Stomach (tissue), 9 donors: ENCODE measurements around the gene EPHA6. TPM values are rescaled to one million over a fixed set of nuclear protein-coding genes. Genes with fewer than 3 reads are reported as not detected.

Experiments used
- DNase-seq, 2 donors: peaks; one replicate each; pipeline versions ENCODE4 v3.0.0 to v3.0.0-alpha.2; 2013 to 2019
- H3K27ac ChIP-seq, 5 donors: fragments of 200-600 bp in 4 of 5; sonication (generic) in 4 of 5; one replicate each; pipeline ENCODE4 v1.5.1; 2013 to 2019; ENCODE audit warnings: mild to moderate bottlenecking in 1 of 5, moderate library complexity in 1 of 5
- H3K27me3 ChIP-seq, 3 donors: fragments of 200-600 bp; sonication (generic); one replicate each; pipeline ENCODE4 v1.5.1; 2017 to 2019; ENCODE audit warnings: mixed run types in 1 of 3
- H3K36me3 ChIP-seq, 4 donors: fragments of 200-600 bp; sonication (generic); 1 replicate in 3 of 4; 2 replicates in 1 of 4; pipeline ENCODE4 v1.5.1; 2016 to 2019
- H3K4me1 ChIP-seq, 4 donors: fragments of 200-600 bp; sonication (generic); one replicate each; pipeline ENCODE4 v1.5.1; 2016 to 2019
- H3K4me3 ChIP-seq, 4 donors: fragments of 200-600 bp; sonication (generic) in 3 of 4; one replicate each; pipeline ENCODE4 v1.5.1; 2016 to 2019; ENCODE audit warnings: mild to moderate bottlenecking in 1 of 4
- H3K9me3 ChIP-seq, 4 donors: fragments of 200-600 bp; sonication (generic); one replicate each; pipeline ENCODE4 v1.5.1; 2016 to 2019
- CTCF ChIP-seq, 7 experiments: fragments of 450-650 bp in 4 of 7; fragments of 200-600 bp in 3 of 7; sonication (generic) in 3 of 7; IDR thresholded peaks; one replicate each; pipeline ENCODE4 v1.5.1; 2016 to 2019; ENCODE audit warnings: antibody characterized with exemption in 7 of 7, control low read depth in 2 of 7, mild to moderate bottlenecking in 1 of 7
- EP300 ChIP-seq: sonication (generic); formaldehyde crosslinking; IDR thresholded peaks from one replicate; pipeline ENCODE4 v1.6.1; 2017; ENCODE audit warnings: antibody characterized with exemption
- POLR2A ChIP-seq, 4 donors: fragments of 450-650 bp; IDR thresholded peaks; one replicate each; pipeline ENCODE4 v1.6.1; 2016; ENCODE audit warnings: antibody characterized with exemption in 4 of 4, control low read depth in 2 of 4, mild to moderate bottlenecking in 1 of 4, moderate library complexity in 1 of 4
- POLR2AphosphoS5 ChIP-seq, 3 donors: sonication (generic); formaldehyde crosslinking; IDR thresholded peaks; one replicate each; pipeline ENCODE4 v1.6.1; 2016; ENCODE audit warnings: antibody characterized with exemption in 3 of 3
- WGBS, 5 donors: extraction: QIAGEN DNeasy Blood & Tissue Kit in 3 of 5; methylation state at CpG; one replicate each; pipeline versions ENCODE4 v1.1.5 to v1.1.7; 2013 to 2018; 5-methylcytosine and 5-hydroxymethylcytosine counted together
- intact Hi-C: fragments of 100-400 bp; cut with DNase I; formaldehyde crosslinking; loops from one replicate; pipeline ENCODE4 v1.15.1; 2023; ENCODE audit warnings: low total_unique reads
- polyA plus RNA-seq, 3 donors: library from polyadenylated mRNA; stranded (reverse); fragments of 200-250 nt; gene quantifications; one replicate each; pipeline ENCODE4 v1.2.3, GENCODE V29; 2013
- total RNA-seq, 5 donors: library from RNA; depleted of rRNA; stranded (reverse); fragments of >200 nt; gene quantifications; one replicate each; pipeline versions ENCODE4 v1.1.0 to v1.2.3, GENCODE V29; 2014 to 2016
- donor health status: healthy with polysubstance abuse.
- donor health status: Bipolar disorder and iron deficiency.
- donor health status: healthy.

EPHA6 gene
- total and polyA plus RNA-seq, 8 donors, result 0.18 to 179 (median 14.7) TPM; not detected in 4

DNA sequence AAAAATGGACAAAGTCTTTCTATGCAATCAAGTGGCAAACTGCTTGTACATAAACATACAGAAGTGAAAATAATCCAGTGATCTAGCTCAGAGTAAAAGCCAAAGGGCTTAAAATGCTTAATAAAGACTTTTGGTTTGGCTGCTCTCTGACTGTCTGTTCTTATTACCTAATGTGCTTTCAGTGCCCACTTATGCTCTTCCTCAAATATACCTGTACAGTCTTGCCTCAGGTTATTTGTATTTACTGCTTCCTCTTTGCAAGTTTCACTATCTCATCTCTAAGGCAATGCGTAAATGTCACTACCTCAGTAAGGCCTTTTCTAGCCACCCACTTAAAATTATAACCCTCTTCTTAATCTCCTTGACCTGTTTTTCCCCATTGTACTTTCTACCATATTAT is 171.8 kb downstream of the EPHA6 start:
- H3K4me1 ChIP-seq, result peaks cover 0 to 1% (median 0%) of the 10 kb centered on the region in 4 donors
- no peaks in the 10 kb centered on the region for H3K27me3 ChIP-seq
- 61 to 90% (median 85%) methylated on average over 1 of the region's 1 CpG for WGBS, 5 donors
- no peak overlapping the region for H3K27ac ChIP-seq
- H3K36me3 ChIP-seq, result no peaks in the 10 kb centered on the region
- no peak overlapping the region for H3K4me3 ChIP-seq
- TF ChIP-seq POLR2A (IDR thresholded peaks at IDR 0.05), result no peak
- no peak for TF ChIP-seq EP300
- TF ChIP-seq POLR2AphosphoS5 (IDR thresholded peaks at IDR 0.05), result no peak
- no peak for TF ChIP-seq CTCF (IDR thresholded peaks at IDR 0.05)
- intact Hi-C loops, result no loop called here
- DNase-seq, result no peak
- peaks cover 0 to 14% (median 7%) of the 10 kb centered on the region in 4 donors for H3K9me3 ChIP-seq

GRCh38 chr3:96991231-96991630 is 176.8 kb downstream of the EPHA6 start:
- no peak overlapping the region for H3K27ac ChIP-seq
- peaks cover 0 to 13% (median 0%) of the 10 kb centered on the region in 4 donors for H3K4me1 ChIP-seq
- H3K36me3 ChIP-seq, result no peaks in the 10 kb centered on the region
- intact Hi-C loops, result no loop called here
- no peaks in the 10 kb centered on the region for H3K27me3 ChIP-seq
- H3K4me3 ChIP-seq, result no peak overlapping the region
- DNase-seq, result peak in 1 of 2 donors; percentile 14
- WGBS, 5 donors, result 59 to 74% (median 68%) methylated on average over 2 of the region's 2 CpGs
- TF ChIP-seq CTCF (IDR thresholded peaks at IDR 0.05), result no peak
- TF ChIP-seq EP300, result no peak
- no peak for TF ChIP-seq POLR2A (IDR thresholded peaks at IDR 0.05)
- H3K9me3 ChIP-seq, result no peaks in the 10 kb centered on the region

DNA sequence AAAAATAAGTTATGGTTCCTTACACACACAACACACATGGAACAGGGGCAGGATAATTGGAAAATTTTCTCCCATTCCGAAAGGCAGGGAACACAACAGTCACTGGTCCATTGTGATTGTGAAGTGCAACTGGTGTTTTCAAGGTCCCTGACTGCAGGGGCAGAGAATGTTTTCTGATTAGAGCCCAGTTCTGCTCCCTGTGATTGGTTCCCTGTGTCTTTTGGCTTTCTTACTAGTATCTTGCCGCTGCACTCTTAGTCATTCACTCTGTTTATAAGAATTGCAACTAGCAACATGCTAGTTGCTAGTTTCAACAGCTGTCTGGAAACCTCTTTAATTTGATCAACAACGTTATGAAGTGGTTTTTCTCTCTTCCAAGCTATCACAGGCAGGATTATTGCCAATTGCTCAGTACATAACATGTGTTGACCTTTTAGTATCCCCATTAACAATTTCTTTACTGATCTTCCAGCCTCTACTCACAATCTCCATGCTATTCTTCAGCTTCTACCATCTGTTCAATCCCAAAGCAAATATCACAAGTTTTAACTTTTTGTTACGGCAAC is 177.5 kb downstream of the EPHA6 start:
- Histone ChIP-seq H3K36me3 (no peaks in the 10 kb centered on the region), H3K4me3 (no peak overlapping the region), H3K27me3 (no peaks in the 10 kb centered on the region), H3K4me1 (peaks cover 0 to 13% (median 0%) of the 10 kb centered on the region in 4 donors), H3K27ac (no peak overlapping the region), H3K9me3 (peaks cover 0 to 5% (median 0%) of the 10 kb centered on the region in 4 donors)
- WGBS, 5 donors, result 38 to 47% (median 39%) methylated on average over 4 of the region's 4 CpGs
- no peak for TF ChIP-seq POLR2A (IDR thresholded peaks at IDR 0.05)
- no peak for TF ChIP-seq EP300
- TF ChIP-seq CTCF (IDR thresholded peaks at IDR 0.05), result no peak
- no peak for TF ChIP-seq POLR2AphosphoS5 (IDR thresholded peaks at IDR 0.05)
- peak in 1 of 2 donors; percentile 50 for DNase-seq
- intact Hi-C loops, result no loop called here

DNA sequence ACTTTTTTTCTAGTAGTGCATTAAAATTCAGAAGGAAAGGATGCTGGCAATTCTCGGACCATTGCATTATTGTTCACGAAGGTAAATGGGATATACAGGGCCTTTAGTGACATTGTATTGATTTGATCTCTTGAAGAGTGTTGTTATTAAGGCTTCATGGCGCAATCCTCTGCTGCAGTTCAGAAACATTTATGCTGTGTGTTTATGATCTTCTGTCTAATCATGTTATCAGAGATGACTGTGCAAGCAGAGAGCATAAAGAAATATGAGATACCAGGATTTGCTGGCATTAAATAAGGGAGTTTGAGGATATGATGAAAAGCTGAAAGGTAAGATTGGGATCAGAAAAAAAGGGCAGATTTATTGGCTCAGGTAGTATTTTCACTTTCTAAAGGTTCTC is 180.6 kb downstream of the EPHA6 start:
- Histone ChIP-seq H3K4me3 (no peak overlapping the region), H3K4me1 (peaks cover 0 to 13% (median 0%) of the 10 kb centered on the region in 4 donors), H3K27me3 (no peaks in the 10 kb centered on the region), H3K27ac (no peak overlapping the region), H3K36me3 (no peaks in the 10 kb centered on the region), H3K9me3 (peaks cover 0 to 6% (median 0%) of the 10 kb centered on the region in 4 donors)
- 81 to 95% (median 87%) methylated on average over 3 of the region's 3 CpGs for WGBS, 5 donors
- DNase-seq, result no peak
- intact Hi-C loops, result no loop called here
- TF ChIP-seq CTCF (IDR thresholded peaks at IDR 0.05) (no peak), POLR2A (IDR thresholded peaks at IDR 0.05) (no peak), POLR2AphosphoS5 (IDR thresholded peaks at IDR 0.05) (no peak), EP300 (no peak)
